ENCODE data around the gene CD48.

- TF ChIP-seq EZH2phosphoT487 (IDR thresholded peaks at IDR 0.05; ENCODE audit: borderline replicate concordance) (no peak), CTCF (conservative IDR thresholded peaks at IDR 0.05; ENCODE audit: low read length) (no peak)
Observed at GRCh38 chr1:160659566-160659965, 52.1 kb downstream of the CD48 start.
